ENCODE data around the gene C11orf97.
"Not testable (repeated sequence)": the region's sequence is repeated elsewhere in the genome, so short reads cannot be mapped to it uniquely, and the experiment has no call there.

Gene C11orf97, protein sequence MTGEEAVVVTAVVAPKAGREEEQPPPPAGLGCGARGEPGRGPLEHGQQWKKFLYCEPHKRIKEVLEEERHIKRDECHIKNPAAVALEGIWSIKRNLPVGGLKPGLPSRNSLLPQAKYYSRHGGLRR

DNA sequence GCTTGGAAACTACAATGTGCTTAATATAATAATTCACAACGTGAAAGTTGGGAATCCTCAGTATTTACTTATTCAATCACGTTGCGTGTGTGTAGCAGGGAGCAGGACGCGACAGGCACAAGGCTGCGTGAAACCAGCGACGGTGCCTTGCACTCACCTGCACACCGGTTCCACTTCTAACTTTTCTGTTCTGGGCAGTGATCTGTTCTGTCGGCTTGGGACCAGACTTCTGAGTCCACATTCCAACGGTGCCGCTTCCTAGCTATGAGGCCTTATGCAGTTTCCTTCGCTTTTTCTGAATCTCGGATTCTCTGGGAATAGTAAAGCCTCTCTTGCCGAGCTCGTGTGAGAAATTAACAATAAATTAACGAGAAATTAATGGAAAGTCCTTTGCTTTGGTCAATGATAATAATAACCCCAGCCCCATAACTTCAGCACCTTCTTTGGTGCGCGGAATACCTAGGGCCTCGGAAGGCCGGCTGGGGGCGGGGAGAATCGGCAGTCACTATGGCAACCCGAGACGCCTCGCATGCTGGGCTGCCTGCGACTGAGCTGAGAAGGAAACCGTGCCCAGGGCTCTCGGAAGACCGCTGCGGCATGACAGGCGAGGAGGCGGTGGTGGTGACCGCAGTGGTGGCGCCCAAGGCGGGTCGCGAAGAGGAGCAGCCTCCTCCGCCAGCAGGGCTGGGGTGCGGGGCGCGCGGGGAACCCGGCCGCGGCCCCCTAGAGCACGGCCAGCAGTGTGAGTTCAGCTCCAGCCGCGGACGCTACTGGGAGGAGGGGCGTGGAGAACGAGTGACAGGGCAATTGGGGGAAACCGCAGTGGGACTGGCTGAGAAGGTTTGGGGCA, at the start of gene C11orf97:
C11orf97 (plus strand) TSS at position 530 of the 850 bp plus-strand sequence; CDS start at position 598, 68 bp downstream.
- DNase-seq (ENCODE audit: extremely low read depth in 1 of 2, low read depth in 1 of 2): peak; percentile 36 to 48

DNA sequence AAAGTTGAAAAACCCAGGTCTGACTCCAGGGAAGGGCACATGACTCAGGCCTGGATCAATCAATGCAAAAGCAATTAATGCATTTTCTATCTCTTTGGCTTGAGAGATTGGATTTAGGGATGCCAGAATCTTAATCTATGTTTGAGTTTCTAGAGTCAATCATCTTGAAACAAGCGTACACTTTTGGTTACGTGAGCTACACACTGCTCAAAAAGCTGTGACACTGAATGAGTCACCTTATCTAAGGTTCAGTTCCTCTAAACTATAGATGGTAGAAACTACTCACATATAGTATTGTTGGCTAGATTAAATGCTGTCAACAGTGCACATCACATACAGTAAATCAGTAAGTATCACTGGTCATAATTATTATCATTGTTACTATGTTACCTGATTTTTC, 42.8 kb upstream of the C11orf97 start:
- no peak for DNase-seq (ENCODE audit: extremely low read depth in 1 of 2, low read depth in 1 of 2)

- peak in 1 of 2 donors; percentile 4 for DNase-seq (ENCODE audit: extremely low read depth in 1 of 2, low read depth in 1 of 2)
These were observed 39.1 kb upstream of the C11orf97 start for GRCh38 chr11:94472916-94473799.

- no peak for DNase-seq (ENCODE audit: extremely low read depth in 1 of 2, low read depth in 1 of 2)
These were observed 34.6 kb upstream of the C11orf97 start for GRCh38 chr11:94477624-94478023.

DNA sequence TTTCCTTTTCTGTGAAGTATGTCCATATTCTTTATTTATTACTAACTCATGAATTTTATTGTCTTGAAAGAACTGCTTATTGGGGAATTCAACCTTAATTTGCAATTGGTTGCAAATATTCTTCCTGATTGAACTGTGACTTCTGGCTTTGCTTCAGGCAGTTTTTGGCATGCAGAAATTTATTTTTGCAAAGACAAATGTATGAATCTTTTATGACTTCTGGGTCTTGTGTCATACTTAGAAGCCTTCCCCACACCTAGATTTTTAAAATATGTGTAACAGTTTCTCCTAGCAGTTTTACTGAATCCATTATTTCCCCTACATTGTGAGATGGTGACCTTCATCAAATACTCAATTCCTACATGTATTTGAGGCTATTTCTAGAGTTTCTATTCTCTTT, 30.9 kb upstream of the C11orf97 start:
- no peak for DNase-seq (ENCODE audit: extremely low read depth in 1 of 2, low read depth in 1 of 2)

DNA sequence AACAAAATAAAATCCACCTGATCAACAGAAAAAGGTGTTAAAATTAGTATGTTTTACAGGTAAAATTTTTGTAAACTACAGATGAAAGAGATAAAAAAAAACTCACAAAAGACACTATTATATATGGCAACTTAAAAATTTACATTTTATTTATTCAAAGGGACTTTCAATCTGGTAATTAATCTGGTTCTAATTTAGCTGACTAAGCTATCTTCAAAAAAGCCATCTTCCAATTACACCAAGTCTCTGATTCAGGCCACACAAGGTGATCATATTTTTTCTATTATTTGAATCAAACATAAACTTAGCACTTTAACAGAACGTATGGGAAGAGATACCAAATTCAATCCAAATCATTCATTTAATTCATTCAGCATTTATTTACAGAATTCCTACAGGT, 26.2 kb upstream of the C11orf97 start:
- DNase-seq (ENCODE audit: extremely low read depth in 1 of 2, low read depth in 1 of 2): no peak

GRCh38 chr11:94493281-94494125, 18.8 kb upstream of the C11orf97 start, which contains the start of the genes ANKRD49 and MRE11:
TSS of gene ANKRD49 (plus strand) at chr11:94493984. CDS start at chr11:94496694, 2,710 bp downstream.
TSS of gene MRE11 (minus strand) at chr11:94493844. CDS start at chr11:94492801, 1,043 bp downstream.
- DNase-seq (ENCODE audit: extremely low read depth in 1 of 2, low read depth in 1 of 2): peak; percentile 92 to 94

GRCh38 chr11:94494126-94494680, 18.1 kb upstream of the C11orf97 start:
- no peak for DNase-seq (ENCODE audit: extremely low read depth in 1 of 2, low read depth in 1 of 2)

GRCh38 chr11:94500181-94500580, 12.1 kb upstream of the C11orf97 start:
- no peak for DNase-seq (ENCODE audit: extremely low read depth in 1 of 2, low read depth in 1 of 2)

DNA sequence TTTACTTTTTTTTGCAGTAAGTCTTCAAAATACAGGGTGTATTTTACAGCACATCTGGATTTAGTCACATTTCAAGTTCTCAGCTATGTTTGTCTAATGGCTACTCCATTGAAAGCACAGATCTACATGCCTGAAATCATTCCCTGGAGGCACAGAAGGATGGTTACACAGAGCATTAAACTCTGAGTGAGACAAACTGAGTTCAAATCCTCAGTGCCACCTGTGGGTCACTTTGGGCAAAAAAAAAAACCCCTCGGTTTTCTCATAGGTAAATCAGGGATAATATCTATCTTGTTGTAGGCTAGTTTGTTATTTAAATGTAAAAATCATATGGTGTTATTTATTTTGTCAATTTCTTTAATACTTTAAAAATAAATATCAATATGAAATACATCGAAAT, 10.7 kb upstream of the C11orf97 start:
- no peak for DNase-seq (ENCODE audit: extremely low read depth in 1 of 2, low read depth in 1 of 2)

DNA sequence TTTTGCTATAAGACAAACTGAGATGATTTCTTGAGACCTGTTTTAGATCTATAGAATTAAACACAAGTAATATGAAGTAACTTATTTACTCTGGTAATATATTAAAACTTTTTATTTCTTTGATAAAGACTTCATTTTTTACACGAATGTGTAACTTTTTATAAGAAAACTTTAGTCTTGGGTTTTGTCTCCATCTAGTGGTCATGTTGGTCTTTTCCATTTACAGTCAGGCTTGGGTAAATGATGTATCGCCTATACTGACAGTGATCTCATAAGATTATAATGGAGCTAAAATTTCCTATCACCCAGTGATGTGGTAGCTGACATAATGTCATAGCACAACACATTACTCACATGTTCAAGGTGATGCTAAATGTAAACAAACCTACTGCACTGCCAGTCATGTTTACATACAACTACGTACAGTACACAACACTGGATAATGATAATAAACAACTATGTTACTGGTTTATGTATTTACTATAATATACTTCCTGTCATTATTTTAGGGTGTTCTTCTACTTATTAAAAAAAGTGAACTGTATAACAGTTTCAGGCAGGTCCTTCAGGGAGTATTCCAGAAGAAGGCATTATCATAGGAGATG, 7.5 kb upstream of the C11orf97 start:
- DNase-seq (ENCODE audit: extremely low read depth in 1 of 2, low read depth in 1 of 2): no peak

DNA sequence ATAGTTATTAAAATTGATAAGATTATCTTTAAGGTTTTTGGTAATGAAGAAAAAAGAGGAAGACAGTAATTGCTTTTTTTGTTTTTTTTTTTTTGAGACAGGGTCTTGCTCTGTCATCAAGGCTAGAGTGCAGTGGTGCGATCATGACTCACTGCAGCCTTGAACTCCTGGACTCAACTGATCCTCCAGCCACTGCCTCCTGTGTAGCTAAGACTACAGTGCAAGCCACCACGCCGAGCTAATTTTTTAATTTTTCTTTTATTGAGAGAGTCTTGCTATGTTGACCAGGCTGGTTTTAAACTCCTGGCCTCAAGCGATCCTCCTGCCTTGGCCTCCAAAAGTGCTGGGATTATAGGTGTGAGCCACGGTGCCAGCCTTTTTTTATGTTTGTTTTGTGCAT, 5.7 kb upstream of the C11orf97 start:
- not testable (repeated sequence) for DNase-seq (ENCODE audit: extremely low read depth in 1 of 2, low read depth in 1 of 2)

GRCh38 chr11:94507485-94507884, 4.8 kb upstream of the C11orf97 start:
- DNase-seq (ENCODE audit: extremely low read depth in 1 of 2, low read depth in 1 of 2): no peak

- DNase-seq (ENCODE audit: extremely low read depth in 1 of 2, low read depth in 1 of 2): no peak
These were observed 830 bp downstream of the C11orf97 start for GRCh38 chr11:94513091-94513490.

DNA sequence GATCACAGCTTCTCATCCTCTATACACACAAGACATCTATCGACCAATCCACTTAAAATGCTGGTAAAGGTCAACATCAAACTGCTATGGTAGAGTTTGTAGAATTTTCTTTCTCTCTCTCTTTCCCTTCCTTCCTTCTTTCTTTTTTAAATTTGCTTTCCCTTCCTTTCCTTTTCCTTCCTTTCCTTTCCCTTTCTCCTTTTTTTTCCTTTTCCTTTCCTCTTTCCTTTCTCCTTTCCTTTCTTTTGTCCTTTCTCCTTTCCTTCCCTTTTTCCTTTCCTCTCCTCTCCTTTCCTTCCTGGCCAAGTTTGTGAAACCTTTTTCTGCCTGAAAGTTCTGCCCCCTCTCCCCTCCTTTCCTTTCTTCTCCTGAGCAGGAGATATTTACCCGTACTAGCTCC, 3.1 kb downstream of the C11orf97 start:
- DNase-seq (ENCODE audit: extremely low read depth in 1 of 2, low read depth in 1 of 2): no peak

DNA sequence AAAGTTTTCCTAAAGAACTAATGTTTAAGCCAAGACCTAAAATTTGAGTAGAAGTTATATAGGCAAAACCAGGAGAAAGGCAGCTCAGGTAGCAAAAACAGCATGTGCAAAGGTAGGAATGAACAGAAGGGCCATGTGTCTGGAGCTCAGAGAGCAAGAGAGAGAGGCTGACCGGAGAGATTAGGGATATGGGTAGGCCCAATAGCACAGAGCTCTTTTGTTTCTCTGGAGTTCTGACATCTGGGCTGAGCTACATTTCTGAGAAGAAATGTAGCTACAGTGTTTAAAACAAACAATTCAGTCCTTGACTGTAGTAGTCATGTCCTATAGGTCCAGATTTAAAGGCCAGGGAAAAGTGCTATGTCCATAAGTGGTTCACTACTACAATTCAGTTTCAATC, 4.5 kb downstream of the C11orf97 start:
- DNase-seq (ENCODE audit: extremely low read depth in 1 of 2, low read depth in 1 of 2): no peak

DNA sequence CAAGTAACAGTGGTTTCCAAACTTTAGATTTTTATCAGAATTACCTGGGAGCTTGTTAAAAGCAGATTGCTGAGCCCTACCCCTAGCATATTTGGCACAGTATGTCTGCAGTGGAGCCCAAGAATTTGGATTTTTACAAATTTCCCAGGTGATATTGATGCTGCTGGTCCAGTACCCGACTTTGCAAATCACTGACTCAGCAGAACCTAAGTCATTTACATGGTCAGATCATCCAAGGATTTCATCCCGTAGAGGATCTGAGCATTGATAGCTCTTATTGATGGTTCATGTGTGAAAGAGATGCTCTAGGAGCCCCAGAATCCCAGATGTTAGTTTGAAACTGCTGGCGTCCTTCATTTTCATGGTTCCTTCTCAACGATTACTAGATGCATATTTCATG, 6.0 kb downstream of the C11orf97 start:
- no peak for DNase-seq (ENCODE audit: extremely low read depth in 1 of 2, low read depth in 1 of 2)

DNA sequence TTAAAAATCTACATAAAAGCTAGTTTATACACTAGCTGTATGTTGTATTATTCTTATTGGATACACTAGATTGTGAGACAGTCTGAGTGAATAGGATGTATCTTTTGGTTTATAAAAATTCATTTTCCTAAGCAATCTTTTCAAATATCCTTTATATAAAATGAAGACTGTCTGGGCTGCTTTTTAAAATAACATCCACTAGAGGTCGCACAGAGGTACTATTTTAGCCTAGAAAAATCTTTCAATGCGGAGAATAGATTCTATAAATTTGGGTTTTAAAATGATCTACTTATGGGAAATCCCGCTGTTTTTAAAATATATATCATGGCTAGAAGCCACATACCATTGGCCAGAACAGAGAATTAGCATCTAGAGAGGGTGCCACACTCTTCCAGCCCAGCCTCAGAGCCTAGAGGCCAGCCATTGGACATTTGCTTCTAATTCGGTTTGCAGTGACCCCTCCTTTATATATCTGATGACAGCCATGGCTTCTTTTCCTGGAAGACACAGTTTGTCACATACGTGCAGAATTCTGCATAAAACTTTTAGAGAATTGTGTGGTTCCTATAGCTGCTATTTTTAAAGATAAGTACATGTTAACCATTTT, 7.3 kb downstream of the C11orf97 start:
- no peak for DNase-seq (ENCODE audit: extremely low read depth in 1 of 2, low read depth in 1 of 2)

DNA sequence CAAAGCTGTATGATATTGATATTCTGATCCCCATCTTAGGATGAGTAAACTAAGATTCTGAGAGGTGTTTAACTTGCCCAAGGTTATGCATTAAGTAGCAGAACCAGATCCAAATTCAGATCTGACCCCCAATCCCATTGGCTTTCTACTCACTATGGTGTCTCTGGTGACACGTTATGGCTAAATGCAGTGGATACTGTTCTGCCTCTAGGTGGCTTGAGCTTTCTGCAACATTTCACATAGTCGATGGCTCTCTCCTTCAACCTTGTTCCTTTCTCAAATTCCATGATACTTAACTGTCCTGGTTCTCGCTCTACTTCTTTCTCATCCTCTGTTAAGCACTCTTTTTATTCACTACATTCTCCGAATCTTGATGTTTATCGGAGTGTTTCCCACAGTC, 9.4 kb downstream of the C11orf97 start:
- DNase-seq (ENCODE audit: extremely low read depth in 1 of 2, low read depth in 1 of 2): no peak

Data from stimulated activated CD8-positive, alpha-beta memory T cell treated with anti-CD3 and anti-CD28 coated beads, Interleukin-7, amount 100 ng/mL, for 48 hours (primary cell).